HTR-8/SVneo (cell line): ENCODE results near the gene NUMA1.

ENCODE experiments used
- DNase-seq: peaks from one replicate; pipeline ENCODE4 v3.0.0; 2011; ENCODE audit warnings: low spot score, mixed read lengths; ENCODE audit not compliant: insufficient read length
- FAIRE-seq: peaks from 2 replicates; lab custom pipeline; 2011; peaks lifted over from hg19 to GRCh38; lab: Jason Lieb, UNC

NUMA1 gene, protein sequence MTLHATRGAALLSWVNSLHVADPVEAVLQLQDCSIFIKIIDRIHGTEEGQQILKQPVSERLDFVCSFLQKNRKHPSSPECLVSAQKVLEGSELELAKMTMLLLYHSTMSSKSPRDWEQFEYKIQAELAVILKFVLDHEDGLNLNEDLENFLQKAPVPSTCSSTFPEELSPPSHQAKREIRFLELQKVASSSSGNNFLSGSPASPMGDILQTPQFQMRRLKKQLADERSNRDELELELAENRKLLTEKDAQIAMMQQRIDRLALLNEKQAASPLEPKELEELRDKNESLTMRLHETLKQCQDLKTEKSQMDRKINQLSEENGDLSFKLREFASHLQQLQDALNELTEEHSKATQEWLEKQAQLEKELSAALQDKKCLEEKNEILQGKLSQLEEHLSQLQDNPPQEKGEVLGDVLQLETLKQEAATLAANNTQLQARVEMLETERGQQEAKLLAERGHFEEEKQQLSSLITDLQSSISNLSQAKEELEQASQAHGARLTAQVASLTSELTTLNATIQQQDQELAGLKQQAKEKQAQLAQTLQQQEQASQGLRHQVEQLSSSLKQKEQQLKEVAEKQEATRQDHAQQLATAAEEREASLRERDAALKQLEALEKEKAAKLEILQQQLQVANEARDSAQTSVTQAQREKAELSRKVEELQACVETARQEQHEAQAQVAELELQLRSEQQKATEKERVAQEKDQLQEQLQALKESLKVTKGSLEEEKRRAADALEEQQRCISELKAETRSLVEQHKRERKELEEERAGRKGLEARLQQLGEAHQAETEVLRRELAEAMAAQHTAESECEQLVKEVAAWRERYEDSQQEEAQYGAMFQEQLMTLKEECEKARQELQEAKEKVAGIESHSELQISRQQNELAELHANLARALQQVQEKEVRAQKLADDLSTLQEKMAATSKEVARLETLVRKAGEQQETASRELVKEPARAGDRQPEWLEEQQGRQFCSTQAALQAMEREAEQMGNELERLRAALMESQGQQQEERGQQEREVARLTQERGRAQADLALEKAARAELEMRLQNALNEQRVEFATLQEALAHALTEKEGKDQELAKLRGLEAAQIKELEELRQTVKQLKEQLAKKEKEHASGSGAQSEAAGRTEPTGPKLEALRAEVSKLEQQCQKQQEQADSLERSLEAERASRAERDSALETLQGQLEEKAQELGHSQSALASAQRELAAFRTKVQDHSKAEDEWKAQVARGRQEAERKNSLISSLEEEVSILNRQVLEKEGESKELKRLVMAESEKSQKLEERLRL (N-terminal part only)

DNA sequence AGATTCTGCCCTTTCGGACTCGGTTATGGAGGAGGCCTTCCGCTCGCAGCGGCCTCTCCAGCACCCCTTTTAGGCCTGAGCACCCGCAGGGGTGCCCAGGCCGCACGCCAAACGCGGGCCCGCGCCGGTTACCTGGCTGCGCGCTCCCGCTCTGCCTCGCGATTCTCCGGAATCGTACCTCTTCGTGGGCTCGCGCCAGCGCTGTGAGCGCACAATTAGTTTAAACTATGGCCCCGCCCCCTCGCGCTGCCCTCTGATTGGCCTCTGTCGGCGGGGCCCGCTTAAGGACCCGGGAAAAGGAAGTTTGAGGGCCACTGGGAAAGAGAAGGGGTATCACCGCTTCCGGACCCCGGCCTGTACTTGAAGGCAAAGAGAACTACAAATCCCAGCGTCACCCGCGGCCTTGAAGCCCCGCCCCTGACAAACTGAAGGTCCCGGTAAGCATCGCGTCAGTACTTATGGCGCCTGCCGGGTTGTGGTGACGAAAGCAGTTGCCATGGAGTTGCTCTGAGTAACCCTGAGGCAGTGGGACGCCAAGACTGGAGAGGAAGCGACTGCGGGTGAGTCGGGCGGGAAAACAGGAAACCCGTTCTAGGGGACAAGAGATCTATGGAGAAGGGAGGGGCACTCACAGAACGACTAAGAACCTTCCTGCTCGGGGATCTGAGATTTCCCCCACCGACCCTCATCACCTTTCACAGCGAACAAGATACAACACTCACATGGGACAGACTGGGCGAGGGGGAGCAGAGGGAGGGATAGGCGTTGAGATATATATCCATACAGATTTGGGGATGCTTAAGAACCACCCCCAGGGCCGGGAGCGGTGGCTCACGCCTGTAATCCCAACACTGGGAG lies at the start of gene NUMA1, which contains the start of gene LRRC51:
TSS of gene NUMA1 (minus strand) at position 217 of the 858 bp plus-strand sequence. CDS start 44,599 bp downstream, outside the sequence.
TSS of gene LRRC51 (plus strand) at position 525 of the 858 bp plus-strand sequence. CDS start 8,234 bp downstream, outside the sequence.
- FAIRE-seq (peak; percentile 97), DNase-seq (peak; percentile 99)

DNA sequence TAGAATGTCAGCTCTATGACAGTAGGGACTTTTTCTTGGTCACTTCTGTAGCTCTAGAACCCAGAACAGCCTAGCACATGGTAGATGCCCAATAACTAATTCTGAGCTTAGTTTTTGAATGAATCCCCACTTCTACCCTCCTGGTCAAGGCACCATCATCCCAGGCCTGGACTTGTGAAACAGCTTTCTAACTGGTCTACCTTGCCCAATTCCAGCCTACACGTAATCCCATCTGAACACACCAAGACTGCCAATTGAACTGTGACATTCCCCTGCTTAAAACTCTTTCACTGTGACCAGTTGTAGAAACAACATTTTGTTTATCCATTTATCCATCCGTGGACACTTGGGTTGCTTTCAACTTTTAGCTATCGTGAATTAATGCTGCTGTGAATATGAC lies 49.0 kb upstream of the NUMA1 start:
- DNase-seq (no peak), FAIRE-seq (peak; percentile 4)

DNA sequence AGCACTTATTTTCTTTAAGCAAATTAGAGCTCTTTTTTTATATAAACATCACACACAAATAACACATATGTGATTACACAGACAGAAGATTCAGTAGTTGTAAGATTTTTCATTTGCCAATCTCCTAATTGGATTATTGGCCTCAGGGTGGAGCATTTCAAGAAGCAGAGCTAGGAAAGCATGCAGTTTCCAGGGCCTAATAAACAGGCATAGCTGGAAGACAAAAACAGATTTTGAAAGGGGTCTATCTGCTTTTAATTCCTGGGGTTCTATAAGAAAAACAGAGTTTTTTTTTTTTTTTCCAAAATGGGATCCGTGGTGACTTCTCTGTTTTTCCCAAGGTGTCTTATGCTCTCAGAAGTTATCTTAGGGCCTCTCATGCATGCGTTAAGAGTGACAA lies 47.6 kb upstream of the NUMA1 start:
- DNase-seq (no peak), FAIRE-seq (no peak)

DNA sequence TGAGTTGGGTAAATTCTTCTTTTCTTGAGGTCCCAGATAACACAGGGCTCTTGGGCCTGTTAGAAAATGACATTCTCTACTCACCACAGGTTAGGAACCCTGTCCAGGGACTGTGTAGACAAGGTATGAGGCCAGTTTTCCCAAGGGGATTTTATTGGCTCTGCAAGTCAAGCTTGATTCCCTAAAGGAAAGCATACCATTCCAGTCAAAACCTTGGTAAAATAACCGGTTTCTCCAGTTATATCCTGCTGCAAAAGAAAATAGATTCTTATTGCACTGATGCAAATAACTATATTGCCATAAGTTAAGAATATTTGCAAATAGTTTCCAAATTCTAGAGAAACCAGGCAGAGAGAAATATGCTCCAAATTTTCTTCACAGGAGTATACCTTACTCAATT lies 45.6 kb upstream of the NUMA1 start:
- FAIRE-seq (no peak), DNase-seq (no peak)

DNA sequence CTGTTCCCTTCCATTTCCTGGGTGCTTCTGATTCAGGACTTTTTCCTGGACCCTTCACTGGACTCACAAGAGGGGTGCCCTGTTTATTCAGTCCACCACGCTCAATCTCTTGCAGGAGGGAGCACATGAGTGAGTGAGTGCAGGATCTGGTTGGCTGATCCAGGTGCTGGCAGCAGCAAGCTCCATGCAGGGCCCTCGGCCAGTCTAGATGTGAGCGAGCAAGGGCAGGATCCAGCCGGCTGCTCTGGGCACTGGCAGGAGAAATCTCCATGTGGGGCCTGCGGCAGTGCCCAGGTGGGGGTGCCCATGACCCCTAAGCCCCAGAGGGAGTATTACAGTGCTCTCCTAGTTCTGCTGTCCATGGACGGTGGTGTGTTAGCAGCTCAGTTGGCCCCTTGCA lies 43.7 kb upstream of the NUMA1 start:
- FAIRE-seq = no peak
- DNase-seq = no peak

DNA sequence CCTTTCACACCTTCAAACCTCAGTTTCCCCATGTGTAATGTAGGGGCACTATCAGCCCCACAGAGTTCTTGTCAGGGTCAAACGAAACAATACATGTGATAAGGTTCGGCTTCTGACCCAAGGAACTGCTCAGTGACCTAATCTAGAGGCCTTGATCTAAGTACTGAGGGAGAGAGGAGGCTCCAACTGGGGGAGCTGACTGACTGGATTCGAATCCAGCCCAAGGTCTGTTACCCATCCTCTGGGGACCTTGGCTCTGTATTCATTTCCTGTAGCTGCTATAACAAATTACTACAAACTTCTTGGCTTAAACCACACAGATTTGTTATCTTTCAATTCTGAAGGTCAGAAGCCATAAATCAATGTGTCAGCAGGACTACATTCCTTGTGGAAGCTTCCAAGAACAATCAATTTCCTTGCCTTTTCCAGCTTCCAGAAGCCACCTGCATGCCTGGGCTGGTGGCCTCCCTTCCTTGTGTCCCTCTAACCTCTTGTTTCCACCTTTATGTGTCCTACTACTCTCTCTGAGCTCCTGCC lies 42.8 kb upstream of the NUMA1 start:
- no peak for FAIRE-seq
- DNase-seq = no peak

DNA sequence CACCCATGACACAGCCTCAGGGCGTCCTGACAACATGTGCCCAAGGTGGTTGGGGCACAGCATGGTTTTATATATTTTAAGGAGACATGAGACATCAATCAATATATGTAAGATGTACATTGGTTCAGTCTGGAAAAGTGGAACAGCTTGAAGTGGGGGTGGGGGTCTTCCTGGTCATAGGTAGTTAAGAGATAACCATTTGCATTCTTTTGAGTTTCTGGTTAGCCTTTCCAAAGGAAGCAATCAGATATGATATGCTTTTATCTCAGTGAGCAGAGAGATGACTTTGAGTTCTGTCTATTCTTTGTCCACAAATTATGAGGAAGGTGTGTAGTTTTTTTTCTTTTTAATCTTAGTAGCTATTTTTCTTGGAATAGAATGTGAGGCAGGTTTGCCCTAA lies 42.3 kb upstream of the NUMA1 start:
- DNase-seq = no peak
- FAIRE-seq = no peak

DNA sequence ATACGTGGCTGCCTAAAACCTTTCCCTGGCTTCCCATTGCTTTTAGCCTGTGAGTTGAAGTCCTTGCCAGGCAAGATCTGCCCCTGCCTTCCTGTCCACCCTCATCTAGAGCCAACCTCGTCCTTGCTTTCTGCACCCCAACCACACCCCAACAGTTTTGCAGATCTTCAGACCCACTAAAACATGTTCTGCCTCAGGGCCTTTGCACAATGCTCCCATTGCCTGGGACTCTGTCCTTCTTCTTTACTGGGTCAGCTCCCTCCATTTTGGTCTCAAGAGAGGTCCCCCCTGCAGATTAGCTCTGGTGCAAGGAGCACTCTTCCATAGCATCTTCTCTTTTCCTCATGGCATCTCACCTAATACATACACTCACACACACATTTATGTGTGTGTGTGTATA lies 40.6 kb upstream of the NUMA1 start:
- FAIRE-seq = no peak

DNA sequence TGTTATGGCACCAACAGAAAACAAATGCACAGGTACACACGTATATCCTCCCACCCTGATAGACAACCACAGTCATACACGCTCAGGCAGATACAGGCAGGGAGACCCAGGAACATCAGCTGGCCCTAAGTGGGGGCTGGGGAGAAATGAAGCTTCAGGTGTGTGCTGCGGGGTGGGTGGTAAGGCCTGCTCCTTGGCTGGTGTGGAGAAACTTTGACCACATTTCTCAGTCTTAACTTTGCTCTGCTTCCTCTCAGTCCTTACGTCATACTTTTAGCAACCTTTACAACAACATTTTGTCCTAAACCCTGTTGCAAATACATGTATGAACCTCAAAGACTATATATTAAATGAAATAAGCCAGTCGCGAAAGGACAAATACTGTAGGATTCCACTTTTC lies 38.9 kb upstream of the NUMA1 start:
- DNase-seq (no peak), FAIRE-seq (no peak)

More for the DNA sequence above, 40.6 kb upstream of the NUMA1 start:
- no peak for DNase-seq

DNA sequence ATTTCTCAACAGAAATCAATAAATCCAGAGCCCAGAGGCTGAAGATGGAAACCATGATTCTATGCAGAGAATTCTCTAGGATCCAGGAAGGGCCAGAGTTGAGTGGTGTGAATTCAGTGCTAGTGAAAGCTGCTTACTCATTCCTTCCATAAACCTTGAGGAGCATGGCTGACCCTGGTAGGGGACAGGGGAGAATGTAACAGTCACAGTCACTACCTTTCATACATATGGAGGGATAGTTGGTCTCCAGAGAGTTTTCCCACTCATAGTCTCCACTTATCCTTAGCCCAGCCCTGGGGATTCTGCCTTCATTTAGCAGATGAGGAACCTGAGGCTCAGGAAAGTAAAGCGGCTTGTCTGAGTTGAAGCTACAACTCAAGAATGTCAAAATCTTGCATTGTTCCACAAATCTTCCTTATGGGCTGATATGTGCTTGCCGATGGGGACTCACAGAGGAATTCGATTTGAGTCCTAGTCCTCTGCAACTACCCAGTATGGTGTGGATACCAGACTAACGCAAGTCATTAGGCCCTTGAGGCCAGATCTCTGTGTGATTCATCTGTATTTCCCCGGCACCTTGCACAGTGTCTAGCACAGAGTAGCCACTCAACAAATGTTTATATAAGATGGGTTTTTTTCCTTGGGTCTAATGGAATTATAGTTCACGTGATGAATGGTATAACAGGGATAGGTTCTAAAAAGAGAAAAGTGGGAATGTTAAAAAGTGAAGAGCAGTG lies 35.8 kb upstream of the NUMA1 start:
- no peak for FAIRE-seq

DNA sequence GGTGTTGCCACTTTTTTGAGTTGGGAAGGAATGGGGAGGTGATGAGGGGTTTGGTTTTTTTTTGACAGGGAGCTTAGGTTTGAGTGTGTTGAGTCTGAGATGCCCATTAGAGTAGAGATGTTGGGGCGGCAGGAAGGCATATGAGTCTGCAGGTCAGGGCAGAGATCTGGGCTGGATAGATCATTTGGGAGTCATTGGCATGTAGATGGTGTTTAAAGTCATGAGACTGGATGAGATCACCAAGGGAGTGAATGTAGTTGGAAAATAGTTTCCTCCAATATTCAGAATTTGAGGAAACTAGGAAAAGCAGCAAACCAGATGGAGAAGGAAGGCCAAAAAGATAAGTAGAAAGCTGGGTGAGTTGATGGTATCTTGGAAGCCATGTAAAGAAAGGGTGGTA lies 34.2 kb upstream of the NUMA1 start:
- DNase-seq (no peak), FAIRE-seq (no peak)

More for the DNA sequence above, 35.8 kb upstream of the NUMA1 start:
- no peak for DNase-seq

DNA sequence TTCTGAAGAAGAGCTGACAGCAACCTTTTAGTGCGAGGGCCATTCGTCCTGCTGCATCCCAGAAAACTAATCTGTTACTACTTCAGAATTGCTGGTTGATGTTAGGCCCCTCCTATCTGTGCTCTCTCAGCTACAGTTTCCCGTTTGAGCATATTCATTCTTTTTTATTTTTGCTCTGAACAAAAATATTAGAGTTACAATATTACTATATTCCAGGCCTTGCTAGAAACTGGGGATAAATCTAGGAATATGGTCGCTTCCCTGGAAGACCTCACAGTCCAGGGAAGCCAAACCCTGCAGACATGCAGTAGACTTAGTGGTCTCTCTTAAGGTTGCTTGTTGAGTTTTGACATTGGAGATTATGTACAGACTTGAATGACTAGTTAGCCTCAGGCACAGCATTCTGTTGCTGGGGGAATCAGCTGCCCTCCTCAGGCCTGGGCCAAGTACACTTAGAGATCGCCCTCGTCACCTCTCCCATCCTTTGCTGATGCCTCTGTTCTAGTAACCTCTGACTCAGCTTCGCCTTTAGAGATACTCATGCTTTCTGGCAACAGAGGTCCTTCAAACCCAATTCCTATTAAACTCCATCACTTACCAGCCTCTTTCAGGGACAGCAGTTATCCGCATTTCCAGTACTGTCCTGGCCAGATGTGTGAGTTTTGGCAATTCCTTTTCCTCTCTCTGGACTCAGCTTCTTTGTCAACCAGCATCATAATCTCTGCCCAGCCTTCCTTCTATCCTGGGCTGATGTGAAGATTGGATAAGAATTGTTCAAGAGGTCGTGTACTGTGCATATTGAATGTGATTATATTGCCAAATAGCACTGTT lies 32.9 kb upstream of the NUMA1 start:
- FAIRE-seq (no peak), DNase-seq (no peak)

DNA sequence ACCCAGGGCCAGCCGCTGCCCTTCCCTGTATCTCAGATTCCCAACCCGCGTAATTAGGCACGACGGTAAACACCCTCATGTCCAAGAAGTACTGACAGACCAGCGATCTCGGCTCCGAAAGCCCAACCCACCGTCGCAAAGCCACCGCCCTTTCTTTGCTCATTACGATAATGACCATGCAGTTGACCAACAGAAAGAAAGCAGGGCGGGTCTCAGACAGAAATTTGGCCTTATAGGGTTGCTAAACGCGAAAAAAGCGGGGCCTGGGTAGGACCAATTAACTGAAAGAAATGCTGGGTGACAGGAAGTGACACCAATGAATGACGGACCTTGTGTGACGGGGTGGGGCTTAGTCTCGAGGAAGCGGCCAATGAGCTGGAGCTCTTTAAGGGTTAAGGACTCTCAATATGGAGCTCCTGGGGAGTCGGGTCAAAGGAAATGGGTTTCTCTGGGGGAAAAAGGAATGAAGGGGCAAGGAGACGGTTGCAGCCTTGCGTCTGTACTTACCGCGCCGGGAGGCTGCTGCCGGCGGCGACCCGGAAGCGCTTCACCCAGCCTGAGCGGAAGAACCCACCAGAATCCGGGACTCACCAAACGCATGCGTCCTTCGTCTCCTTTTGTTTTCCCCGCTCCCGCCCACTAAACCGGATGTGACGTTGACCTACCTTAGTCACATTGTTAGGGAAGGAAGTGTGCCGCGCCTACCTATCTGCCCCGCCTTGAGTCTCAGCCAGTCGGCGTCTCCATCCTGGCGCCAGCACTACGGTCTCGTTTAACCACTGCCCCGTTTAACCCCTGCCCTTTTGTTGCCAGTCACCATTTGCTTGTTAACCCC lies 32.0 kb upstream of the NUMA1 start, which contains the start of gene ANAPC15:
TSS of gene ANAPC15 (minus strand) at position 553 of the 835 bp plus-strand sequence. CDS start 1,419 bp downstream, outside the sequence.
- DNase-seq (peak; percentile 97), FAIRE-seq (peak; percentile 96)

DNA sequence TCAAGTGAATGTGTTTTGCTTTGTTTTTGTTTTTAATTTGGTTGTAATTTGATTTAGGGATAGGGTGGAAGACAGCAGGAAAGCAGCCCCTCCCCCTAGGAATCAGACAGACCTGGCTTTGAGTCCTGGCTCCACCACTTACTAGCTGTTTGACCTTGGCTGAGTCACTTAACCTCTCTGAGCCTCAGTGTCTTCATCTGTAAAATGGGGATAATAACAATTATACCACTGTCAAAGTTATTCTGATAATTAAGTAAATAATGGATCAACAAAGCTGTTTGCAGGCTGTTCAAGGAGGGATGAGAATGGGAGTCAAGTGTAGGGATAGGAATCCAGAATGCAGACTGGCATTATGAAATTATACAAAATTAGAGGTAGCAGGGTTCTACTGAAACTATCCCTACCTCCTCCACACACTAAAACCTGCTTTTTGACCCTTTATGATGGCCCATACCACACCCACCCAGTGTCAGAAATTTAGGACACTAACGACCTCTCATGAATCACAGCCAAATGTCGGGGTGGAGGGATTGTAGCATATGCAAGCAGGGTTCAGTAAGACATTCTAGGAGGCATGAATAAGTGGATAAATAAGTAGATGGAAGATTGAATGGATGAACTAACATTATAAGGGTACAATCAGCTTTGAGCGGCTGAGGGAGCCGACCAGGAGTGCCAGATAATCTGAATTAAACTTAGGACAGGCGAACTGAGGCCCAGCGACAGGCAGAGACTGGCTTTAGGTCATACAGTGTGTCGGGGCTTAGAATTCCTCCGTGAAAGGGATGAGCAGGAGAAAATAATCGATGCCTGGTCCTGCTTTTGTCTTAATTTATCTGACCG lies 31.2 kb upstream of the NUMA1 start:
- FAIRE-seq (no peak), DNase-seq (no peak)

DNA sequence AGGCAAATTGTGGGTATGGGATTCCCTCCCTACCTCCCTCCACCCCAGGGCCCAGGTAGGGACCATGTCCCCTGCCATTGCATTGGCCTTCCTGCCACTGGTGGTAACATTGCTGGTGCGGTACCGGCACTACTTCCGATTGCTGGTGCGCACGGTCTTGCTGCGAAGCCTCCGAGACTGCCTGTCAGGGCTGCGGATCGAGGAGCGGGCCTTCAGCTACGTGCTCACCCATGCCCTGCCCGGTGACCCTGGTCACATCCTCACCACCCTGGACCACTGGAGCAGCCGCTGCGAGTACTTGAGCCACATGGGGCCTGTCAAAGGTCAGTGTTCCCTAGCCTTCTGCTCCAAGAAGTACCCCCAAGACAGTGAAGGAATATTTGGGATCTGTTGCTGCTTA lies 25.5 kb upstream of the NUMA1 start, which contains the start of gene TOMT:
TSS of gene TOMT (plus strand) at position 37 of the 400 bp plus-strand sequence. CDS start at position 65, 28 bp downstream.
- DNase-seq = no peak
- no peak for FAIRE-seq
